Stimulated activated CD8-positive, alpha-beta memory T cell treated with anti-CD3 and anti-CD28 coated beads, Interleukin-15, amount 100 ng/mL, for 24 hours (primary cell): ENCODE measurements around the gene NT5C3A.

ENCODE experiments used
- DNase-seq: peaks from one replicate; pipeline ENCODE4 v3.0.0-alpha.2; 2020; ENCODE audit warnings: low read depth

NT5C3A gene

DNA sequence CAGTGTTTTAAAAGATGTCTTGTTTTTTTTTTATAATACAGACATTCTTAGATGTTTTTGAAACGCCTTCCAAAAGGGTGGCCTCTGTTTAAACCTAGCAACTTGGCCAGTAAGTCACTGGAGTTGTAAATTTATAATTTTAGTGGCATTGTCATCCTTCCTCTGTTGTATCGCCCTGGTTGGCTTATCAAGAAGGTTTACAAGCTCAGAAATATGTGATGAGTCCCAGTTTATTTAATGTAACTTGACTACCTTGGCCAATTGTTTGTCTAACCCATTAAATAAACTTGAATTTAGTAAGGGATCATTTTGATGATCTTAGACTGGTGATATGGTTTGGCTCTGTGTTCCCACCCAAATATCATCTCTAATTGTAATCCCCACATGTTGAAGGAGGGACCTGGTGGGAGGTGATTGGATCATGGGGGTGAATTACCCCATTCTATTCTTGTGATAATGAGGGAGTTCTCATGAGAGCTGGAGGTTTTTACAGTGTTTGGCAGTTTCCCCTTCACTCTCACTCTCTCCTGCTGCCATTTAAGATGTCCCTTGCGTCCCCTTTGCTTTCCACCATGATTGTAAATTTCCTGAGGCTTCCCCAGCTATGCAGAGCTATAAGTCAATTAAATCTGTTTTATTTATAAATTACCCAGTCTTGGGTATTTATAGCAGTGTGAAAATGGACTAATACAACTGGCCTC lies 13.4 kb upstream of the NT5C3A start:
- DNase-seq, result no peak

DNA sequence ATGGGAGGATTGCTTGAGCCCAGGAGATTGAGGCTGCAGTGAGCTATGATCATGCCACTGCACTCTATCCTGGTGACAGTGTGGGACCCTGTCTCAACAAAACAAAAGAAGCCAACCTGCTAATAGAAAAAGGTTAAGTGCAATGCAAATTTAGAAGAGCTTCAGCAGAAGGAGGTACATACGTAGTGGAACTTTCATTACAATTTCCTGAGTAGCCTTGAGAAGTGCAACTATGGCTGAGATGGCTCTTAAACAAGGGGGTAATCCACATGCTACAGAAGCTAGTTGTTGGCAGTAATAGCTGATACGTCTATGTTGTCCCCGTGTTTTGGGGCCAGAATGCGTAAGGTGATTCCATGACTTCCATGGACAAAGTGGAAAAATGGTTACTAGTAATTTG lies 10.7 kb upstream of the NT5C3A start:
- no peak for DNase-seq

DNA sequence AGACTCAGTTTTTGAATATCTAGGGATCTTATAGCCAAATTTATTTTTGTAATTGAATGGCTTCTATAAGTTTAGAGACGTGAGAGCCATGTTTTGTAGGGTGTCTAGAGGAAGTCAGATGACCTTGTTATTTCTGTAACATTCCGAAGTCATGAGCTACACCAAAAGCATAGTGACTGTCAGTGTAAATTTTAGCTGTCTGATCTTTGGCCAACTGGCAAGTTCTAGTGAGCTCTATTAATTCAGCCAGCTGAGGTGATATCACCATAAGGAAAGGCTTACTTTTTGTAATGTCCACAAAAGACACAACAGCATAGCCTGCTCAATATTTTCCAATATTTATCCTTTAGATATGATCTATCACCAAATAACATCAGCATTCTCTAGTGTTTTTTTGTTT lies 9.9 kb upstream of the NT5C3A start:
- no peak for DNase-seq

GRCh38 chr7:33070831-33071230 lies 8.3 kb upstream of the NT5C3A start:
- DNase-seq, result no peak

- DNase-seq, result no peak
Measured at GRCh38 chr7:33070277-33070676, 7.7 kb upstream of the NT5C3A start.

GRCh38 chr7:33067921-33068320 lies 5.3 kb upstream of the NT5C3A start:
- DNase-seq, result no peak

GRCh38 chr7:33066771-33067170 lies 4.2 kb upstream of the NT5C3A start:
- no peak for DNase-seq

- no peak for DNase-seq
Measured at GRCh38 chr7:33065981-33066380, 3.4 kb upstream of the NT5C3A start.

DNA sequence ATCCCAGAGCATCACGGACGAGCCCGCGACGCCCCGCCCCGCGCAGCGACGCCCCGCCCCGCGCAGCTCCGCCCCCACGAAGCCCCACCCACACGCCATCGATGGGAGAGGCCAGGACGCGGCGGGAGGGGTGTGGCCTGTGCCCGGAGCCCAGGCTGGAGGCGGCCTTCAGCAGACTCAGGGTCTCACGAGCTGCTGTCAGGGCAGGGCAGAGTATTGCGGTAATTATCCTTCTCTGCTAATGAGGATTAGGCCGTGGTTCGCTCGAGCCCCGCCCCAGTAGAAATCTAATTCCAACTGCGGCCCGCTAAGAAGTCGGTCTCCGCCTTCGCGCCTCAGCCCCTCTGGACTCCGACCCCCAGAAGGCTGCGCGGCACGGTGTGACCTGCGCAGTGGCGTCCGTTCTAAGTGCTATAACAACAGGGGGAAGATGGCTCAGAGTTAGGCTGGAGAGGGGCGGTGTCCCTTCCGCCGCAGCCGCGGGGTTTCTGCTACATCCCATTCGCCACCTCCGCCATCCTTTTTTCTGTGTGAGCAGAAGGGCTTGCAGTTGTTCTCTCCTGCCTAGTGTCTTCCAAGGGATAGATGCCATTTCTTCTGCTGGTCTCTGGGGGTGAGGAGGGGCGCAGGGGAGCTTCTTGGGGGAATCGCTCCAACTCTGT lies 337 bp upstream of the NT5C3A start:
- DNase-seq, result peak; percentile 84

- DNase-seq, result no peak
Measured at GRCh38 chr7:33061282-33061937, 1.2 kb downstream of the NT5C3A start.

- DNase-seq, result no peak
Measured at GRCh38 chr7:33059635-33060034, 2.9 kb downstream of the NT5C3A start.

DNA sequence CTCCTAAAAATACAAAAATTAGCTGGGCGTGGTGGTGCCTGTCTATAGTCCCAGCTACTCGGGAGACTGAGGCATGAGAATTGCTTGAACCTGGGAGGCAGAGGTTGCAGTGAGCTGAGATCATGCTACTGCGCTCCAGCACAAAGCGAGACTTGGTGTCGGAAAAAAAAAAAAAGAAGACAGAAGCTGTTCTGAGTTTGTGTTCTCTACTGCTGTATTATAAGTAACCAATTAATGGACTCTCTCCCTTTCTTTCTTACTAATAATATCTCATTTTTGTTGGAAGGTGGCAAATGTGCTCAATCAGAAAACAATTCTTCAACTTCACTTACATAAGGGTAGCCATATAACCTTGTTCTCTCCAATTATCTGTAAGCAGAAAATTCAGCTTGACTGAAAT lies 7.4 kb downstream of the NT5C3A start:
- no peak for DNase-seq

- DNase-seq, result no peak
Measured at GRCh38 chr7:33054261-33054964, 8.2 kb downstream of the NT5C3A start.

DNA sequence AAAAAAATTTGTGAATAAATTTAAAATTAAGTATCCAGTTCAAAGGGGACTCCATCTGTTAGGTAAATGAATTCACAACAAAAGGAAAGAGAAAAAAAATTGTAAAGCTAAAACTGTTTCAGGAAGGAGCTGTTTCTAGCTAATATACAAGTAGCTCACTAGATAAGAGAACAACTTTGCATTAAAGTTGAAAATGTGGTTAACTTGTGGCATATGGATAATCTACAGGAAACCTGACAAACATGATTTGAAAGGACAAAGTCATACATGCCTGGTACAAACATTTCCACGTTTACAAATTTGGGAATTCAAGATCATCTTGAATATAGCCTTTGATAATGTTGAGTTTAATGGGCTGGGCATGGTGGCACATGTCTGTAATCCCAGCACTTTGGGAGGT lies 8.9 kb downstream of the NT5C3A start:
- no peak for DNase-seq

DNA sequence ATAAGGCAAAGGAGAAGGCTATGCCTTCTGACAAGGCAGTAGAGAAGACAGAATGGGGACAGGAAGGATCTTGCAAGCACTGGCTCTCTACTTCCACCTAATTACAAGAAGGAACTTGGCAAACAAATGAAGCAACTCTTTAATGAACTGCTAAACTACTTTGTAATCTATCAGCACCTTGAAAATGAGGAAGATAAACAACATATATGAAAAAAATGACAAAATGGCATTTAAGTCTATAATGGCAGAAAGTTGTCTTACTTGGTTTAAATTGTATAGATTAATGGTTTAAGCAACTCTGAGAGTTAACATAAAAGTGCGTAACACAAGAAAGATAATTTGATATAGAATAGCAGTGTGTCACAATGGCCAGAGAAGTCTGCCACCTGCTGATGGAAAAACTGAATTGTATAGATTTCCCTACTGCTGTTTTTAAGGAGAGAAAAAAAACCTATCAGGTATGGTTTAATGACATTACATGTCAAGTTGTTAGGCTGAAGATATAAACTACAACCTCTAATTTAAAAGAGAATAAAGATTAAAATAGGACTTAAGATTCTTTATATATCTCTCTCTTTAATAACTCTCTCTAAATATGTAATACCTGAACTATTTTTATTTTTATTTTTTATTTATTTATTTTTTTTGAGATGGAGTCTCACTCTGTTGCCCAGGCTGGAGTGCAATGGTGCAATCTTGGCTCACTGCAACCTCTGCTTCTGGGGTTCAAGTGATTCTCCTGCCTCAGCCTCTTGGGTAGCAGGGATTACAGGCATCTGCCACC lies 11.8 kb downstream of the NT5C3A start:
- DNase-seq, result no peak

- no peak for DNase-seq
Measured at GRCh38 chr7:33048704-33049103, 13.9 kb downstream of the NT5C3A start.

DNA sequence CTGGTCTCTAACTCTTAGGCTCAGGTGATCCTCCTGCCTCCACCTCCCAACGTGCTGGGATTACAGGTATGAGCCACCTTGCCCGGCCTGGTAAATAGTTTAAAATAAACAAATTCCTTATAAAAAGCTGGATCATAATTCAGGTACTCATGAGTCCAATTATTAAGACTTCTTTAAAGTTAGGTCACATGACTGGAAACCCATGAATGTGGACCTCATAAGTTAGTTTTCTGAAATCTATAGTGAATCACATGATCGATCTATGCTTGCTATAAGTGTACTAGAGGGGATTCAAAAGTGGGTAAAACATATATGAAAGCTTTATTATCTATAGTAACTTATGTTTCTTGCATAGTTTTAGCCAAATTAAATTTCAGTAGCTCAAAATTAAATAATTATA lies 14.3 kb downstream of the NT5C3A start:
- DNase-seq, result no peak

GRCh38 chr7:33044986-33045385 lies 17.6 kb downstream of the NT5C3A start:
- no peak for DNase-seq

- DNase-seq, result no peak
Measured at GRCh38 chr7:33044401-33044718, 18.2 kb downstream of the NT5C3A start.

- no peak for DNase-seq
Measured at GRCh38 chr7:33043501-33044400, 18.8 kb downstream of the NT5C3A start.
